GM03348 (cell line): ENCODE data around the gene FHIT.

ENCODE experiments used
- DNase-seq: peaks from one replicate; pipeline ENCODE4 v3.0.0; 2012; ENCODE audit warnings: low spot score

FHIT gene

DNA sequence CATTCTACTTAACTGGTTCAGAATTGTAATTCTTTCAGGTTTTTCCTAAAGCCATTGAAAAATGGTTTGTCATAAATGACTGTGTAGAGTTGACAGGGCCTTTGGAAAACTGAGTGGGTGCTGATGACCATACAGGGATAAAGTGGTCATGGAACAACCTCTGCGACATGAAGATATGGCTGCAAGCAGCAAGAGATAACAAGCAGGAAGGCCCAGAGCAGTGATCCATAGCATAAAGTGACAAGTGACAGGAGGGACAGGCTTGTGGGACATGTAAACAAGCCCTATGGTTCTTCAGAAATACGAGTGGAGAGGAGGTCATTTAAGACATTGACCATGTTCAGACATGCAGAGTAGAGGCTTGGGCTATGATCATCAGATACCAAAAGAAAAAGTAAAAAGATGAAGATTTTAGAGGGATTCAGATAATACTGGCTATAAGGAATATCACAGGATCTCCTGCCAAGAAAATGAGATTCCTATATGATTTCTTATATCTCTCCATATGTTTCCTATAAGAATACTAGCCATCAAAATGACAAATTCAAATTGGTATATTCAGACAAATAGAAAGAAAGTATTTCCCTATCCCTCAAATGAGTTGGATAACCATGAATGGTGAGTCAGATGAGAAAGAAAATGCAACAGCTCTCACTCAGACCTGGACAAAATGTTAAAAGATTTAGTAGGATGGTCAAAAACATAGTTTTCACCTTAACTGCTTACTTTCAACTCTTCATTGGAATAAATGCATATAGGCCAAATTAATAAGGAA, 1373.8 kb downstream of the FHIT start:
- DNase-seq, result no peak

DNA sequence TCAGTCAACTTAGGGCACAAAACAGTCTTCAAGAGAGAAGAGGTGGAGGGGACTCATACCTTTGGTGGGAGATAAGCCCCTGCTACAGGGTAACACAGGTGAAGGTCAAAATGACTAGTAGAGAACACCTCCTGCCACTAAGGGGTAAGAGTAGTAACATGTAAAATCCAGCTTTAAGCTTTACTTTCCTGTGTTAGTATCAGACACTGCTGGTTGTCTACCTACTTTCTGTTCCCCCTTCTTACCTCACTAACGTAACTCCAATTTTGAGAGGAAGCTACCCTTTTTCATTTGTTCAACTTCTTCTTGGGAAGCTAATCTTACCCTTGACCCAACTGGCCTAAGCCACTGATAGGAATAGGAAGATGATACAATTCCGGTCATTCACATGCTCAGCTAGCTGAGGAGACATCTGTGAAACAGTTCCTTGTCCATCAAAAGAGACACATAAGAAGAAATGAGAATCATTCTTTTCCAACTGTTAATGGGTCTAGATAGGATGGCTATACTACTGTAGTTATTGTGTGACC, 1374.7 kb downstream of the FHIT start:
- DNase-seq, result no peak

DNA sequence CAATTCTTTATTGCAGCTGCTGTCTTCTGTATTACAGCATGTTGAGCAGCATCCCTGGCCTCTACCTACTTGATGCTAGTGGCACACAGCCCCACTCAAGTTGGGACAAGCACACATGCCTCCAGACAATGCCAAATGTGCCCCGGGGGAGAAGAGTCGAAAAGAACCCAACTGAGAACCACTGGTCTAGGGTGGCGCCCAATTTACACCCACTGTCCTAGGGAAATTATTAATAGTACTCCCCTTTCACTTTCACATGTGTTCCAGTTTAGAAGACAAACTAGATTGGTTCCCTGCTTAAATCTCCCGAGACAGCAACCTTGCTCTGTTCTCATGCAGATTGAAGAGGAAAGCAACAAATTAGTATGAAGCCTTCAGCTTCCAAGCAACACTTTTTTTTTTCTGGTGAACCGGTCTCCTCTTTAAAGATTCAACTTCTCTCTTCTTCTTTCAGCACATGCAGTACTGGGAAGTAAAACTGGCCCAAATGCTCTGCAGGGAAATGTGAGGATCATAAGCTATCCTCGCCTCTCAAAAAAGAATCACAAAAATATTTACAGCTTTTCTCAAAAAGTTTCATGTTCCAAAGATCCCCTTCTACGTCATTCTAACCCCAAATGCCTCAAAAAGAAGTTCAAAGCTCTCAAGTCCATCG, 1377.5 kb downstream of the FHIT start:
- DNase-seq, result no peak

- DNase-seq, result no peak
Measured at GRCh38 chr3:59872128-59872527, 1379.1 kb downstream of the FHIT start.

GRCh38 chr3:59867185-59868002, 1383.9 kb downstream of the FHIT start:
- DNase-seq, result no peak

- no peak for DNase-seq
Measured at GRCh38 chr3:59866076-59866475, 1385.2 kb downstream of the FHIT start.

DNA sequence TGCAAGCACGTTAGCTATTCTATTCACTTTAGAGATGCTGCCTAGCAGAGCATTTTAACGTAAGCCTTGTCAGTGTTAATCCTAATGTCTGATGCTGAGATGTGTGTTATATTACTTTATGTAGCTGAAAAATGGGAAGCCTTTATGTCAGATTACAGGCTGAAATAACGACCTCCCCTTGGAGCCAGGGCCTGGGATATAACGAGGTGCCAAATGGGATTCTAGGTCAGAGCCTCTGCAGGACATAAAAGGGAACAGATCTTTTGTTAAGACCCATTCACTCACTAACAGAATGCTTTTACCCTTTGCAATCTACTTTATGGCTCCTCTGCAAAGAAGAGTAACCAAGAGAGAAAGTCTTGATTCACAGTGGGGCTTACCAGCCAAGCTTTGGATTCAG, 1385.9 kb downstream of the FHIT start:
- no peak for DNase-seq

DNA sequence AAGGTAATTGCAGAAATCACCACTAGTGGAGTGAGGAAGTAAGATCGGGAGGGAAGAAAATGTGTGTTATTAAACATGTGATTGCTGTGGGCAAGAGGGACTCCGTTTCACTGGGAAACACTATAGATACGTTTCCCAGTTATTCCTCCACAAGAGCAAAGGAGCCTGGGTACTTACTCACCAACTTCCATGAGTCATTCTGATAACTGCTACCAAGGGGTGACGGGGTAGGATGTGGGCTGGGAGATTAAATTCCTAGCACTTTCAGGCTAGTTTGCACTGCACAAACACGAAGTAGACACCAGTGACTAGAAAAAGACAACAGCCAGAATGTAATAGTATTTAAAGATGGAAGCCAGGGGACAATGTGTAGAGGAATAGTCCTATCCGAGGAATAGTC, 1388.6 kb downstream of the FHIT start:
- no peak for DNase-seq

- peak; percentile 86 for DNase-seq
Measured at GRCh38 chr3:59857589-59858346, 1393.5 kb downstream of the FHIT start.

- no peak for DNase-seq
Measured at GRCh38 chr3:59856934-59857460, 1394.3 kb downstream of the FHIT start.

GRCh38 chr3:59854061-59854709, 1397.1 kb downstream of the FHIT start:
- DNase-seq, result no peak

GRCh38 chr3:59850417-59850816, 1400.8 kb downstream of the FHIT start:
- DNase-seq, result no peak

DNA sequence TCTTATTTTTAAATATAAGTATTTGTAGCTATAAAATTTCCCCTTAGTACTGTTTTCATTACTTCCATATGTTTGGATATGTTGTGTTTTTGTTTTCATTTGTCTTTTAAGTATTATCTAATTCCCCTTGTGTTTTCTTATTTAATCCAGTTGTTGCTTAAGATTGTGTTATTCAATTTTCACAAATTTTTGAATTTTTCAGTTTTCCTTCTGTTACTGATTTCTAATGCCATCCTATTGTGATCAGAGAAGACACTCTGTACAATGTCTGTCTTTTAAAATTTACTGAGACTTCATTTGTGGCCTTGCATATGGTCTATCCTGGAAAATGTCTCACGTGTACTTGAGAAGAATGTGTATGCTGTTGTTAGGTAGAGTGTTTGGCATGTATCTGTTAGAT, 1405.9 kb downstream of the FHIT start:
- DNase-seq, result no peak

DNA sequence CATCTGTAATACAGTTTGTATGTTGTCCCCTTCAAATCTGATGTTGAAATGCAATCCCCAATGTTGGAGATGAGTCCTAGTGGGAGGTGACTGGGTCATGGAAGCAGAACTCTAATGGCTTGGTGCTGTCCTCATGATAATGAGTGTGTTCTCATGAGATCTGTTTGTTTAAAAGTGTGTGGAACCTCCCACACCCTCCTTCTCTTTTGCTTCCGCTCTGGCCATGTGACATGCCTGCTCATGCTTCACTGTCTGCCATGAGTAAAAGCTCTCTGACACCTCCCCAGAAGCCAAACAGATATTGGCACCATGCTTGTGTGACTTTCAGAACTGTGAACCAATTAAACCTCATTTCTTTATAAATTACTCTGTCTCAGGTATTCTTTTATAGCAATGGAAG, 1407.4 kb downstream of the FHIT start:
- no peak for DNase-seq

DNA sequence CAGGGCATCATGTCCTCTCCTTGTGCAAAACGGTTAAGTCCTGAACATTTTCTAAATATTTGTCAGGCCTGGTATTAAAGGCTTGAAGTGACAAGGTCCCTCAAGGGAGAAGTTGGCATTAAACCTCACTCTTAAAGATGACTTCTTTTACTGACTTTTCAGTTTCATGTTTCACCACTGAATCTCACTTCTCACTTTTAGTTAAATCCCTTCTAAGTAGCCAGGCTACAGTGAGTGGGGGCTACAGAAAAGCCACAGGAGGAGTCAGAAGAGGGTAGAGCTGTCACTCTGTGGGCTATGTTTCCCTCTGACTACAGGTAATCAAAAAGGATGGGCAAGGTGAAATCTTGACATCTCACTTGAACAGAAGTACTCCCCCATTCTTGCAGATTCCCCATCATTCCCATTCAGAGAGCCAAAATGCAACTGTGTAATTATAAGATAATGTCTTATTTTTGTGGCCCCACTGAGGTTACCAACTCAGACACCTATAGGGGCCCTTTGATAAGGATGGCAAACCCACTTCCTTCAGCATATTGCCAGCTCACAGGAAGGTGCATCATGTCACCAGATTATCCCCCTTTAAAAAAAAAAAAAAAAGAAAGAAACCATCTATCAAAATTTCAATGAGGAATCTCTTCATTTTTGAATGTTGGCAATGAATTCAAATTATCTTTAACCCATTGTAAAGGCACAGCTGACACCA, 1411.3 kb downstream of the FHIT start:
- no peak for DNase-seq

- peak; percentile 48 for DNase-seq
Measured at GRCh38 chr3:59839283-59839682, 1412.0 kb downstream of the FHIT start.

DNA sequence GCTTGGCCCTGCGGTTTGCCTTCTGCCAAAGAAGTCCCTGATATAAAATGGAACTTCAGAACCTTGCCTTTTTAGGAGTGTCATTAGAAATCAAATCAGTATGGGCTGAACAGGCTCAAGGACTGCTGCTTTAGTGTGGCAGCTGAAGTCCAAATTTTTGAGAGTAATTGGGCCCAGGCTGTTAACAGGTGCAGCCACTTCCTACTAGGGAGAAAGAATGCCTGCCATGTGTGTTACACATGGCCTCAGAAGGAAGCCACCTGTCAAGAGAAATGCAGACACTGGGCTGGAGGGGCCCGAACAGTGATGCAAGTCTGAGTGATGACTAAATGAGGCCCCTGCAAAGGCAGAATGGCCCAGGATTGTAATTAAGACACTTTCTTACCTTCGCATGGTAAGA, 1414.7 kb downstream of the FHIT start:
- DNase-seq, result no peak

- no peak for DNase-seq
Measured at GRCh38 chr3:59832702-59833101, 1418.5 kb downstream of the FHIT start.

GRCh38 chr3:59832241-59832640, 1419.0 kb downstream of the FHIT start:
- DNase-seq, result no peak

- DNase-seq, result no peak
Measured at GRCh38 chr3:59831394-59831793, 1419.9 kb downstream of the FHIT start.

DNA sequence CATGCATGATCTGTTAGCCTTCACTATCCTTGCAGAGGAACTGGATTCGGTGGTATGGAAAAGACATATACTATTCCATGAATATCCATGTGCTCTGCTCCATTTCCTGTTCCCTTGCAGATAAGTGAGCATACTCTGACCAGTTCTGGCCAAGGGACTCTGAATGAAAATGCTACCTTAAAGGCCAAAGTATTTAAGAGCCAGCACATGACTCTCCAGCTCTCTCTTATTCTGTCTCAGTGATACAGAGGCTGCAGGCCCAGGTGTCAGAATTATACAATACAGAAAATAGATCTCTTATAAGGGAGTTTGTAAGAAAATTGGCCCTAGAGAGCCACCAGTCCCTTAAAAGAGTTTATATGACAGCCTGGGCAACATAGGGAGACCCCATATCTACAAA, 1421.7 kb downstream of the FHIT start:
- DNase-seq, result no peak
